WTC11 (cell line): ENCODE measurements around the gene RBPMS2. TPM values are rescaled to one million over a fixed set of nuclear protein-coding genes. Genes with fewer than 3 reads are reported as not detected.
A peak's percentile ranks its signal among the peaks of the same experiment; 100 is the strongest.

ENCODE experiments used
- ATAC-seq: fragments of 200-7000 bp; cut with Tn5 transposase; 2 replicates; pipeline ENCODE4 v1.10.0; 2021; ENCODE audit warnings: mild to moderate bottlenecking, moderate library complexity
- CTCF ChIA-PET: fragments of 300-600 bp; sonication (Branson Sonifier 250); formaldehyde crosslinking; loops from one replicate; lab custom pipeline; 2021; ENCODE audit warnings: antibody characterized with exemption; lab: Charles Lee
- POLR2A ChIA-PET: fragments of 350-600 bp; sonication (Branson Sonifier 250); formaldehyde crosslinking; loops from one replicate; lab custom pipeline; 2021; ENCODE audit warnings: antibody characterized with exemption; lab: Charles Lee
- DNase-seq: peaks from one replicate; pipeline ENCODE4 v3.0.0; 2021; ENCODE audit warnings: low spot score
- H3K27ac Mint-ChIP-seq: 2 replicates; pipeline ENCODE4 v1.8.0; 2021; ENCODE audit warnings: mixed read lengths
- H3K27me3 Mint-ChIP-seq: 2 replicates; pipeline ENCODE4 v1.8.0; 2021; ENCODE audit warnings: low read depth, mild to moderate bottlenecking, moderate library complexity, mixed read lengths
- H3K36me3 Mint-ChIP-seq: 2 replicates; pipeline ENCODE4 v1.8.0; 2021; ENCODE audit warnings: mixed read lengths
- H3K4me1 Mint-ChIP-seq: 2 replicates; pipeline ENCODE4 v1.8.0; 2022; ENCODE audit warnings: mixed read lengths
- H3K4me3 Mint-ChIP-seq: 2 replicates; pipeline ENCODE4 v1.8.0; 2021; ENCODE audit warnings: mild to moderate bottlenecking, moderate library complexity, mixed read lengths
- H3K9me3 Mint-ChIP-seq: 2 replicates; pipeline ENCODE4 v1.8.0; 2021; ENCODE audit warnings: mixed read lengths
- ATF1 ChIP-seq: sonication (generic); formaldehyde crosslinking; IDR thresholded peaks from 2 replicates; pipeline ENCODE4 v1.8.1; 2023; ENCODE audit warnings: mild to moderate bottlenecking, moderate library complexity, missing genetic modification reagents
- CREM ChIP-seq: sonication (generic); formaldehyde crosslinking; IDR thresholded peaks from 2 replicates; pipeline ENCODE4 v1.8.1; 2022; ENCODE audit warnings: mild to moderate bottlenecking, missing genetic modification reagents, moderate library complexity
- CTCF ChIP-seq: fragments of 200-600 bp; IDR thresholded peaks from 2 replicates; pipeline ENCODE4 v1.8.0; 2022; ENCODE audit warnings: antibody characterized with exemption
- E2F4 ChIP-seq: sonication (generic); formaldehyde crosslinking; IDR thresholded peaks from 2 replicates; pipeline ENCODE4 v1.8.1; 2022; ENCODE audit warnings: low read depth, mild to moderate bottlenecking, moderate library complexity, missing genetic modification reagents, borderline replicate concordance
- FOXK1 ChIP-seq: sonication (generic); formaldehyde crosslinking; IDR thresholded peaks from 2 replicates; pipeline ENCODE4 v1.8.0; 2022; ENCODE audit warnings: mild to moderate bottlenecking, moderate library complexity, missing genetic modification reagents
- FOXP1 ChIP-seq: sonication (generic); formaldehyde crosslinking; IDR thresholded peaks from 2 replicates; pipeline ENCODE4 v1.8.0; 2022; ENCODE audit warnings: missing genetic modification reagents, mild to moderate bottlenecking, moderate library complexity, borderline replicate concordance
- GABPB1 ChIP-seq: sonication (generic); formaldehyde crosslinking; IDR thresholded peaks from 2 replicates; pipeline ENCODE4 v1.8.1; 2023; ENCODE audit warnings: mild to moderate bottlenecking, missing genetic modification reagents
- HMGA2 ChIP-seq: fragments of 250-450 bp; sonication (Bioruptor Pico); IDR thresholded peaks from 2 replicates; pipeline ENCODE4 v1.4.0; 2021; ENCODE audit warnings: mild to moderate bottlenecking, moderate library complexity
- HMGXB4 ChIP-seq: sonication (generic); formaldehyde crosslinking; IDR thresholded peaks from 2 replicates; pipeline ENCODE4 v1.8.1; 2023; ENCODE audit warnings: mild to moderate bottlenecking, moderate library complexity, missing genetic modification reagents
- MXD4 ChIP-seq: fragments of 250-450 bp; sonication (Bioruptor Pico); IDR thresholded peaks from 2 replicates; pipeline ENCODE4 v1.8.0; 2021; ENCODE audit warnings: mild to moderate bottlenecking, moderate library complexity, borderline replicate concordance
- MYBL2 ChIP-seq: sonication (generic); formaldehyde crosslinking; IDR thresholded peaks from 2 replicates; pipeline ENCODE4 v1.8.1; 2023; ENCODE audit warnings: mild to moderate bottlenecking, moderate library complexity, missing genetic modification reagents
- NR2C2 ChIP-seq: sonication (generic); formaldehyde crosslinking; IDR thresholded peaks from 2 replicates; pipeline ENCODE4 v1.8.0; 2022; ENCODE audit warnings: mild to moderate bottlenecking, missing genetic modification reagents
- NR3C1 ChIP-seq: sonication (generic); formaldehyde crosslinking; conservative IDR thresholded peaks from 2 replicates; pipeline ENCODE4 v1.8.1; 2023; ENCODE audit warnings: low read depth, mild to moderate bottlenecking, missing genetic modification reagents
- RELA ChIP-seq: sonication (generic); formaldehyde crosslinking; IDR thresholded peaks from 2 replicates; pipeline ENCODE4 v1.8.1; 2022; ENCODE audit warnings: missing genetic modification reagents, mild to moderate bottlenecking, borderline replicate concordance
- SOX15 ChIP-seq: fragments of 250-450 bp; sonication (Bioruptor Pico); IDR thresholded peaks from 2 replicates; pipeline ENCODE4 v1.9.0; 2021; ENCODE audit warnings: mild to moderate bottlenecking
- SP1 ChIP-seq: sonication (generic); formaldehyde crosslinking; conservative IDR thresholded peaks from 2 replicates; pipeline ENCODE4 v1.8.1; 2022; ENCODE audit warnings: missing genetic modification reagents
- ZBTB43 ChIP-seq: sonication (generic); formaldehyde crosslinking; IDR thresholded peaks from 2 replicates; pipeline ENCODE4 v1.8.1; 2023; ENCODE audit warnings: mild to moderate bottlenecking, missing genetic modification reagents
- ZNF121 ChIP-seq: sonication (generic); formaldehyde crosslinking; IDR thresholded peaks from 2 replicates; pipeline ENCODE4 v1.8.0; 2023; ENCODE audit warnings: missing genetic modification reagents
- ZNF138 ChIP-seq: sonication (generic); formaldehyde crosslinking; conservative IDR thresholded peaks from 2 replicates; pipeline ENCODE4 v1.8.1; 2022; ENCODE audit warnings: mild to moderate bottlenecking, moderate library complexity, missing genetic modification reagents
- ZNF219 ChIP-seq: sonication (generic); formaldehyde crosslinking; IDR thresholded peaks from 2 replicates; pipeline ENCODE4 v1.8.0; 2023; ENCODE audit warnings: missing genetic modification reagents, mild to moderate bottlenecking, borderline replicate concordance
- ZNF263 ChIP-seq: sonication (generic); formaldehyde crosslinking; IDR thresholded peaks from 2 replicates; pipeline ENCODE4 v1.8.1; 2022; ENCODE audit warnings: low read depth, mild to moderate bottlenecking, moderate library complexity, missing genetic modification reagents
- ZNF416 ChIP-seq: fragments of 250-450 bp; sonication (Bioruptor Pico); IDR thresholded peaks from 2 replicates; pipeline ENCODE4 v1.9.0; 2021; ENCODE audit warnings: mild to moderate bottlenecking, inconsistent platforms
- ZNF423 ChIP-seq: fragments of 250-450 bp; sonication (Bioruptor Pico); IDR thresholded peaks from 2 replicates; pipeline ENCODE4 v2.1.2; 2022; ENCODE audit warnings: mild to moderate bottlenecking, moderate library complexity
- ZNF532 ChIP-seq: fragments of 250-450 bp; sonication (Bioruptor Pico); IDR thresholded peaks from 2 replicates; pipeline ENCODE4 v1.9.0; 2021; ENCODE audit warnings: mild to moderate bottlenecking, borderline replicate concordance
- total RNA-seq: library from RNA; stranded (reverse); gene quantifications from 3 replicates; pipeline ENCODE4 v1.2.3, GENCODE V29; 2021

The RBPMS2 gene
- total RNA-seq, 1 experiment from 2014 or later = 195 TPM

GRCh38 chr15:64731805-64732151 lies 43.6 kb downstream of the RBPMS2 start:
- ChIA-PET POLR2A (interaction anchor here (0.6 to 3.7 kb wide), 5 partner anchors 18 to 81 kb away, joined by 3 to 23 read pairs (median 4); no protein-coding TSS in a partner anchor), CTCF (interaction anchor here (0.5 to 4.5 kb wide), 22 partner anchors 11 to 370 kb away, joined by 3 to 108 read pairs (median 4); partner anchors contain the start of genes ANKDD1A and PIF1)
- Mint-ChIP-seq H3K27me3 (no peaks in the 10 kb centered on the region), H3K4me3 (no peak overlapping the region), H3K27ac (peak overlapping the region; percentile 94), H3K9me3 (no peaks in the 10 kb centered on the region), H3K4me1 (peaks cover 20% of the 10 kb centered on the region), H3K36me3 (peaks cover 57% of the 10 kb centered on the region)
- ATAC-seq = peak; percentile 51
- TF ChIP-seq RELA (CRISPR knock-in tag) (no peak), ZNF416 (CRISPR knock-in tag) (no peak), ATF1 (CRISPR knock-in tag) (no peak), FOXP1 (CRISPR knock-in tag) (no peak), MYBL2 (CRISPR knock-in tag) (no peak), MXD4 (no peak), ZNF219 (CRISPR knock-in tag) (no peak), ZNF138 (no peak), ZBTB43 (no peak), HMGA2 (CRISPR knock-in tag) (no peak), GABPB1 (CRISPR knock-in tag) (no peak), ZNF263 (CRISPR knock-in tag) (no peak), SOX15 (CRISPR knock-in tag) (no peak)
- DNase-seq = peak; percentile 52

- ATAC-seq = peak; percentile 76
- TF ChIP-seq MYBL2 (CRISPR knock-in tag) = 0 out of 2 replicates have a peak, but pooled peaks have one; percentile 23
- TF ChIP-seq NR2C2 (CRISPR knock-in tag) = no peak
- 0 out of 2 replicates have a peak, but pooled peaks have one; percentile 26 for TF ChIP-seq HMGXB4 (CRISPR knock-in tag)
- TF ChIP-seq ZNF532 (CRISPR knock-in tag) = no peak
- peak; percentile 67; the same call in 1 of the 2 replicates for TF ChIP-seq FOXK1 (CRISPR knock-in tag)
- no peak for TF ChIP-seq GABPB1 (CRISPR knock-in tag)
- peak; percentile 88 for TF ChIP-seq CTCF
- TF ChIP-seq SP1 (CRISPR knock-in tag) = peak; percentile 39; the same call in 1 of the 2 replicates
- no peak for TF ChIP-seq NR3C1 (CRISPR knock-in tag)
- TF ChIP-seq ZNF423 (CRISPR knock-in tag) = no peak
- TF ChIP-seq CREM (CRISPR knock-in tag) = peak; percentile 47; the same call in 1 of the 2 replicates
- TF ChIP-seq ZNF121 (CRISPR knock-in tag) = 0 out of 2 replicates have a peak, but pooled peaks have one; percentile 3
- TF ChIP-seq SOX15 (CRISPR knock-in tag) = no peak
- no peak for TF ChIP-seq E2F4 (CRISPR knock-in tag)
- TF ChIP-seq, all 79 proteins: peak for 7
- DNase-seq = peak; percentile 95
- ChIA-PET POLR2A (interaction anchor here (0.6 to 3.7 kb wide), 4 partner anchors 19 to 82 kb away, joined by 3 to 23 read pairs (median 4); no protein-coding TSS in a partner anchor), CTCF (interaction anchor here (0.6 to 4.5 kb wide), 22 partner anchors 11 to 370 kb away, joined by 3 to 108 read pairs (median 4); partner anchors contain the start of genes ANKDD1A and PIF1)
- Mint-ChIP-seq H3K4me1 (peaks cover 20% of the 10 kb centered on the region), H3K27me3 (no peaks in the 10 kb centered on the region), H3K36me3 (peaks cover 62% of the 10 kb centered on the region), H3K4me3 (no peak overlapping the region), H3K27ac (peak overlapping the region; percentile 94), H3K9me3 (no peaks in the 10 kb centered on the region)
Measured at GRCh38 chr15:64731012-64731804, 44.2 kb downstream of the RBPMS2 start.
